SK-N-SH treated with all-trans-retinoic acid at 6 μM for 48 hours (cell line): ENCODE results near the gene SLC13A4.

Experiments used
- ATAC-seq: fragments of 200-7000 bp; cut with Tn5 transposase; 3 replicates; pipeline ENCODE4 v1.9.1; 2020; ENCODE audit warnings: mild to moderate bottlenecking, moderate library complexity
- ARNTL ChIP-seq: fragments of 450-650 bp; formaldehyde crosslinking; IDR thresholded peaks from 2 replicates; pipeline ENCODE4 v1.5.0; 2020; ENCODE audit warnings: low read depth, mild to moderate bottlenecking, moderate library complexity, borderline replicate concordance
- CSDC2 ChIP-seq: fragments of 250-450 bp; sonication (Bioruptor Pico); IDR thresholded peaks from 2 replicates; pipeline ENCODE4 v1.5.0; 2020; ENCODE audit warnings: mild to moderate bottlenecking, moderate library complexity
- ESRRG ChIP-seq: fragments of 250-450 bp; sonication (Bioruptor Pico); IDR thresholded peaks from 2 replicates; pipeline ENCODE4 v1.6.1; 2021; ENCODE audit warnings: mild to moderate bottlenecking
- GLIS3 ChIP-seq: fragments of 250-450 bp; sonication (Bioruptor Pico); IDR thresholded peaks from 2 replicates; pipeline ENCODE4 v1.5.0; 2020; ENCODE audit warnings: mild to moderate bottlenecking, moderate library complexity
- ISL1 ChIP-seq: fragments of 250-450 bp; sonication (Bioruptor Pico); IDR thresholded peaks from 2 replicates; pipeline ENCODE4 v2.1.2; 2022; ENCODE audit warnings: mild to moderate bottlenecking, moderate library complexity
- OSR1 ChIP-seq: fragments of 250-450 bp; sonication (Bioruptor Pico); IDR thresholded peaks from 2 replicates; pipeline ENCODE4 v1.8.0; 2022; ENCODE audit warnings: moderate library complexity, mild to moderate bottlenecking, inconsistent platforms
- PATZ1 ChIP-seq: fragments of 250-450 bp; sonication (Bioruptor Pico); IDR thresholded peaks from 2 replicates; pipeline ENCODE4 v1.8.0; 2020; ENCODE audit warnings: mild to moderate bottlenecking, moderate library complexity, borderline replicate concordance
- PPARA ChIP-seq: fragments of 250-450 bp; sonication (Bioruptor Pico); IDR thresholded peaks from 2 replicates; pipeline ENCODE4 v1.5.0; 2020; ENCODE audit warnings: mild to moderate bottlenecking, borderline replicate concordance
- RARB ChIP-seq: fragments of 250-450 bp; sonication (Bioruptor Pico); IDR thresholded peaks from 2 replicates; pipeline ENCODE4 v1.8.0; 2021; ENCODE audit warnings: mild to moderate bottlenecking, moderate library complexity
- SNAI2 ChIP-seq: fragments of 250-450 bp; sonication (Bioruptor Pico); IDR thresholded peaks from 2 replicates; pipeline ENCODE4 v1.5.0; 2020; ENCODE audit warnings: mild to moderate bottlenecking, moderate library complexity
- TCF4 ChIP-seq: fragments of 250-450 bp; sonication (Bioruptor Pico); IDR thresholded peaks from 2 replicates; pipeline ENCODE4 v1.8.0; 2021; ENCODE audit warnings: mild to moderate bottlenecking, moderate library complexity, borderline replicate concordance
- TOX ChIP-seq: fragments of 250-450 bp; sonication (Bioruptor Pico); IDR thresholded peaks from 2 replicates; pipeline ENCODE4 v1.8.0; 2021; ENCODE audit warnings: mild to moderate bottlenecking, moderate library complexity, borderline replicate concordance
- TSHZ2 ChIP-seq: fragments of 250-450 bp; sonication (Bioruptor Pico); IDR thresholded peaks from 2 replicates; pipeline ENCODE4 v1.5.0; 2020; ENCODE audit warnings: mild to moderate bottlenecking, moderate library complexity
- ZC3H10 ChIP-seq: fragments of 250-450 bp; sonication (Bioruptor Pico); IDR thresholded peaks from 2 replicates; pipeline ENCODE4 v1.5.1; 2021; ENCODE audit warnings: mild to moderate bottlenecking, moderate library complexity
- ZFP3 ChIP-seq: fragments of 250-450 bp; sonication (Bioruptor Pico); IDR thresholded peaks from 2 replicates; pipeline ENCODE4 v1.5.0; 2020; ENCODE audit warnings: mild to moderate bottlenecking, moderate library complexity
- ZFP30 ChIP-seq: fragments of 450-650 bp; formaldehyde crosslinking; IDR thresholded peaks from 2 replicates; pipeline ENCODE4 v1.5.0; 2022; ENCODE audit warnings: mild to moderate bottlenecking, moderate library complexity
- ZNF565 ChIP-seq: fragments of 450-650 bp; formaldehyde crosslinking; conservative IDR thresholded peaks from 2 replicates; pipeline ENCODE4 v1.5.0; 2020; ENCODE audit warnings: low read depth, mild to moderate bottlenecking, moderate library complexity
- ZNF70 ChIP-seq: fragments of 450-650 bp; formaldehyde crosslinking; IDR thresholded peaks from 2 replicates; pipeline ENCODE4 v1.5.0; 2020; ENCODE audit warnings: mild to moderate bottlenecking, moderate library complexity
- ZNF8 ChIP-seq: fragments of 450-650 bp; formaldehyde crosslinking; IDR thresholded peaks from 2 replicates; pipeline ENCODE4 v1.5.0; 2020; ENCODE audit warnings: mild to moderate bottlenecking, moderate library complexity
- TF ChIP-seq, protein P1 (sequence below): fragments of 250-450 bp; sonication (Bioruptor Pico); IDR thresholded peaks from 2 replicates; pipeline ENCODE4 v1.5.1; 2021; ENCODE audit warnings: mild to moderate bottlenecking, moderate library complexity
- TF ChIP-seq, protein P2 (sequence below): fragments of 250-450 bp; sonication (Bioruptor Pico); IDR thresholded peaks from 2 replicates; pipeline ENCODE4 v1.5.1; 2020; ENCODE audit warnings: low read depth, mild to moderate bottlenecking, moderate library complexity

Gene SLC13A4

GRCh38 chr7:135748770-135749169 lies 20.8 kb upstream of the SLC13A4 start, which contains the start of gene FAM180A:
Gene FAM180A (minus strand): TSS chr7:135748813. CDS start chr7:135748580, 233 bp downstream.
- TF ChIP-seq TSHZ2 (CRISPR knock-in tag) (no peak), TCF4 (CRISPR knock-in tag) (no peak), ZFP30 (CRISPR knock-in tag) (no peak), PATZ1 (CRISPR knock-in tag) (no peak), GLIS3 (no peak), ZNF565 (no peak), SNAI2 (CRISPR knock-in tag) (no peak), RARB (CRISPR knock-in tag) (no peak)
- TF ChIP-seq, protein P1, sequence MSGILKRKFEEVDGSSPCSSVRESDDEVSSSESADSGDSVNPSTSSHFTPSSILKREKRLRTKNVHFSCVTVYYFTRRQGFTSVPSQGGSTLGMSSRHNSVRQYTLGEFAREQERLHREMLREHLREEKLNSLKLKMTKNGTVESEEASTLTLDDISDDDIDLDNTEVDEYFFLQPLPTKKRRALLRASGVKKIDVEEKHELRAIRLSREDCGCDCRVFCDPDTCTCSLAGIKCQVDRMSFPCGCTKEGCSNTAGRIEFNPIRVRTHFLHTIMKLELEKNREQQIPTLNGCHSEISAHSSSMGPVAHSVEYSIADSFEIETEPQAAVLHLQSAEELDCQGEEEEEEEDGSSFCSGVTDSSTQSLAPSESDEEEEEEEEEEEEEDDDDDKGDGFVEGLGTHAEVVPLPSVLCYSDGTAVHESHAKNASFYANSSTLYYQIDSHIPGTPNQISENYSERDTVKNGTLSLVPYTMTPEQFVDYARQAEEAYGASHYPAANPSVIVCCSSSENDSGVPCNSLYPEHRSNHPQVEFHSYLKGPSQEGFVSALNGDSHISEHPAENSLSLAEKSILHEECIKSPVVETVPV, result no peak
- no peak for ATAC-seq

DNA sequence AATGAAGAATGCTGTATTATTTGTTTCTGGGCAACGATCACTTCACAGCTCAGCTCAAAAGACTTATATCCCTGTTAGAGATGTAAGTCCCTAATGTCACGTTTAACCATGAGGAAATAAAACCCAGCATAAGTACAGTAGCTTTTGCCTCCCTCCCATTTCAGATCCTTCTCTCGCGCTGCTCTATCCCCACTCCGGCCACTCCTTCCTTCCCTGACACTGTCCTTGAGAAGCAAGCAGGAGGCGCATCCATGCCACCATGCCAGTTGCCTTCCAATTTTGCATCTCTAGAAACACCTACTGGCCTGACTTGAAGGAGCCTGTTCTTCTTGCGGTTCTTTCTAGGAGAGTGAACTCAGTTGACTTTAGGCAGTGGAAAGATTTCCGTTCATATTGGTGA lies 19.4 kb upstream of the SLC13A4 start:
- no peak for ATAC-seq
- no peak for TF ChIP-seq ZC3H10
- TF ChIP-seq TOX (CRISPR knock-in tag), result no peak
- no peak for TF ChIP-seq TCF4 (CRISPR knock-in tag)
- no peak for TF ChIP-seq RARB (CRISPR knock-in tag)
- TF ChIP-seq ZFP3 (CRISPR knock-in tag), result no peak
- TF ChIP-seq ARNTL (CRISPR knock-in tag), result no peak
- TF ChIP-seq, protein P1, result no peak
- no peak for TF ChIP-seq CSDC2
- no peak for TF ChIP-seq PPARA (CRISPR knock-in tag)
- TF ChIP-seq ZNF565, result no peak
- TF ChIP-seq GLIS3, result no peak
- no peak for TF ChIP-seq ESRRG (CRISPR knock-in tag)
- no peak for TF ChIP-seq ZNF8 (CRISPR knock-in tag)
- no peak for TF ChIP-seq SNAI2 (CRISPR knock-in tag)
- TF ChIP-seq OSR1 (CRISPR knock-in tag), result no peak
- TF ChIP-seq ZNF70 (CRISPR knock-in tag), result no peak
- TF ChIP-seq ZFP30 (CRISPR knock-in tag), result no peak
- no peak for TF ChIP-seq ISL1
- TF ChIP-seq, protein P2, sequence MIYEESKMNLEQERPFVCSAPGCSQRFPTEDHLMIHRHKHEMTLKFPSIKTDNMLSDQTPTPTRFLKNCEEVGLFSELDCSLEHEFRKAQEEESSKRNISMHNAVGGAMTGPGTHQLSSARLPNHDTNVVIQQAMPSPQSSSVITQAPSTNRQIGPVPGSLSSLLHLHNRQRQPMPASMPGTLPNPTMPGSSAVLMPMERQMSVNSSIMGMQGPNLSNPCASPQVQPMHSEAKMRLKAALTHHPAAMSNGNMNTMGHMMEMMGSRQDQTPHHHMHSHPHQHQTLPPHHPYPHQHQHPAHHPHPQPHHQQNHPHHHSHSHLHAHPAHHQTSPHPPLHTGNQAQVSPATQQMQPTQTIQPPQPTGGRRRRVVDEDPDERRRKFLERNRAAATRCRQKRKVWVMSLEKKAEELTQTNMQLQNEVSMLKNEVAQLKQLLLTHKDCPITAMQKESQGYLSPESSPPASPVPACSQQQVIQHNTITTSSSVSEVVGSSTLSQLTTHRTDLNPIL (CRISPR knock-in tag), result no peak
- TF ChIP-seq, all 23 proteins: peak for 0

DNA sequence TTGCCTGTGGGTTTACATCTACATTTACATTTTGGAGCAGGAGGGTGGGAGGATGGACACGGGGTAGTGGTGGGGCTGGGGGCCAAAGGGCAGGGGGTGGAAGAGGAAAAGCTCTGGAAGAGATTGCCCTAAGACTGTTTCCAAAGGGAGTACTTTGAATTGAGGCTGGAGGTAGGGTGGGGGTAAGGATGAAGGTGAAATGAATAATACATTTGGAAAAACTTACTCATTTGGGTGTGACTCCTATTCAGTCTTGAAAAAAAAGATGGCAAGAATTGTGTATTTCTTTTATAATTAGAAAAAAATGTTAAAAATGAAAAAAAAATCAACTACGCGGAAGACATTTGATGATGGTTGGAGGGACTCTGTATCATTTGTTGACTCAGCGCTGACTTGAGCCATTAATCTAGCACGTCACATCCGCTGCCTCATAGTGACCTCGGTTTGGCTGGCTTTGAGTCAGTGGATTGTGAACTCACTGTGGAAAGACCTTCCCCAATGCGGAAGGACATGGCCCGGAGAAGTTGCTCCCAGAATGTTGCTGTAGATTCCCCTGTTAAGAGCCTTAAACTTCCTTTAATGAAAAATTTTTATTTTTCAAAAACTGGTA lies 17.8 kb upstream of the SLC13A4 start:
- peak; percentile 92 for ATAC-seq
- no peak for TF ChIP-seq PPARA (CRISPR knock-in tag)
